Stimulated activated CD4-positive, alpha-beta T cell treated with anti-CD3 and anti-CD28 coated beads, Interleukin-4, amount 100 ng/mL, for 4 hours (primary cell): ENCODE data around the gene GMIP.

Experiments
- DNase-seq, 2 experiments: peaks; one replicate each; pipeline ENCODE4 v3.0.0-alpha.2; 2020

GMIP gene

DNA sequence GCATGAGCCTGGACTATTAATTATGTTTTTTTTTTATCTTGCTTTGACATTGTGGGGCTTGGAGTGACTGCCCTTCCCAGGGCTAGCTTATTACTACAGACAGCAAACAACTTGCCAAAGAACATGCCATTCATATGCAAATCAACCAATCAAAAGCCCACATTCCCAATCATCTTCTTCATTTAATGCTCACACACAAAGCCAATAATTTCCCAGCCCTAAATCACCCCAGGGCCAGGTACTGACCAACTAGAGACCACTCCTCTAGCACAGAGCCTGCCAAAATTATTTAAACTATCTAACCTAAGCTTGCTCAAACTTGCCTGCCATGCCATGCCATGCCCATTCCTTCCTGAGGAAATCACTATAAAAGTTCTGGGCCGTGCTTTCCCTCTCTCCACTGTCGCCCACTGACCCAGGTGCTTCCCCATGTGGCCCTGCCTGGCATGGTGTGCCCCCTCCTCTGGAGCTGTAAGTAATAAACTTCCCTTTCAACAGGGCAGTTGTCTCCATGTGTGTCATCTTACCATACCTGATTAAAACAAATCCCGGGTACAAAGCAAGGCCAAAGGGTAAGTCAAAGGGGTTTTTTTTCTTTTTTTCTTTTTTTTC lies 40.6 kb downstream of the GMIP start:
- no peak for DNase-seq

DNA sequence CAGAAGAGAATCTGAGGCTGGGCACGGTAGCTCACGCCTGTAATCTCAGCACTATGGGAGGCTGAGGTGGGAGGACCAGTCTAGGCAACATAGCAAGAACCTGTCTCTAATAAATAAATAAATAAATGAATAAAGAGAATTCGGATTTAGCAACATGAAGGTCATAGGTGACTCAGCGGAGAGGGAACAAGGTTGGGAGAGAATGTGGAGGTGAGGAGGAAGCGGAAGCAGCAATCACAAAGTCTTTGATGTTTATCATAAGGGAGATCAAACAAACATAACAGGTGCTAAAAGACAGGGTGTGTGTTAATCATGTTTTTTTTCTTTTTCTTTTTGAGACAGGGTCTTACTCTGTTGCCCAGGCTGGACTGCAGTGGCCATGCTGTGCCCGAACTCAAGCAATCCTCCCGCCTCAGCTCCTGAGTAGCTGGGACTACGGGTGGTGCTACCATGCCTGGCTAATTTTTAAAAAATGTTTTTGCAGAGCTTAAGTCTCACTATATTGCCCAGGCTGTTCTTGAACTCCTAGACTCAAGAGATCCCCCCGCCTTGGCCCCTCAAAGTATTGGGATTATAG lies 41.2 kb downstream of the GMIP start:
- peak in 1 of 2 experiments; percentile 59 for DNase-seq

DNA sequence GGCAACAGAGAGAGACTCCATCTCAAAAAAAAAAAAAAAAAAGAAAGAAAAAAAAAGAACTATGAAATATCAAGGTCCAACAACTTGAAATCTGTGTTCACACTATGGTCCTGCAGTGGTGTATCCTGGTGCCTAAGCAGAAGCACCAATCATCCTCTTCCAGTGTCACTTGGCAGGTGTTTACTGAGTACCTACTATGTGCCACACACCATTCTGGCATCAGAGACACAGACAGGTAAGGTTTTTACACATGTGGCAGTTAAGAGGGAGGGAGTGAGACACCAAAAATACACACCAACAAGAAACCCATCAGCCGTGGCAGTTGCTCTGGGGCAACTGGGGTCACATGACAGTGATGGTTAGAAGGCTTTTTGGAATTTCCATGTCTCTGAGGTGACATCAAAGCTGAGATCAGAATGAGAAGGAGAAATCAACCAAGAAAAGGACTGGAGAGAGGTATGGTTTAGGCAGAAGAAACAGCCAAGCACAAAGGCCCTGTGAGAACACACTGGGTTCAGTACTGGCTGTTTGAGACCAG lies 42.6 kb downstream of the GMIP start:
- peak in 1 of 2 experiments; percentile 18 for DNase-seq

DNA sequence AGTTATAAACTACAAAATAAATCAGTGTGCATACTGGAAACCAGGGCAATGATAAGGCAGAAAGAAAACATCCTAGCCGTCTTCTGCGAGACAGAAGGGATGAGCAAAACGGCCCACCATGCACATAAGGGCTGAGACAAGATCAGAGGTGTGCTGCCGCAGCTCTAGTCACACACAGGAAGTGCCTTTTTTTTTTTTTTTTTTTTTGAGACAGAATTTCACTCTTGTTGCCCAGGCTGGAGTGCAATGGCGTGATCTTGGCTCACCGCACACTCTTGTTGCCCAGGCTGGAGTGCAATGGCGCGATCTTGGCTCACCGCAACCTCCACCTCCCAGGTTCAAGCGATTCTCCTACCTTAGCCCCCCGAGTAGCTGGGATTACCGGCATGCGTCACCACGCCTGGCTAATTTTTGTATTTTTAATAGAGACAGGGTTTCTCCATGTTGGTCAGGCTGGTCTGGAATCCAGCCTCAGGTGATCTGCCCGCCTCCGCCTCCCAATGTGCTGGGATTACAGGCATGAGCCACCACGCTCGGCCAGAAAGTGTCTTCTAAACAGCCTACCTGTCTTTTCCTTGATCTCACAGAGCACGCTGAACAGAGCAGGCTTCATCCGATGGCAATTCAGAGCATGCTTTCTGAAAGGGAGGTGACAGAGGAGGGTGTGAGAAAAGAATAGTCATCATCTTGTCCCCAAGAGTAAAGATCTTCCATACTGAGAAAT lies 44.6 kb downstream of the GMIP start:
- DNase-seq, result peak; percentile 27 to 69

DNA sequence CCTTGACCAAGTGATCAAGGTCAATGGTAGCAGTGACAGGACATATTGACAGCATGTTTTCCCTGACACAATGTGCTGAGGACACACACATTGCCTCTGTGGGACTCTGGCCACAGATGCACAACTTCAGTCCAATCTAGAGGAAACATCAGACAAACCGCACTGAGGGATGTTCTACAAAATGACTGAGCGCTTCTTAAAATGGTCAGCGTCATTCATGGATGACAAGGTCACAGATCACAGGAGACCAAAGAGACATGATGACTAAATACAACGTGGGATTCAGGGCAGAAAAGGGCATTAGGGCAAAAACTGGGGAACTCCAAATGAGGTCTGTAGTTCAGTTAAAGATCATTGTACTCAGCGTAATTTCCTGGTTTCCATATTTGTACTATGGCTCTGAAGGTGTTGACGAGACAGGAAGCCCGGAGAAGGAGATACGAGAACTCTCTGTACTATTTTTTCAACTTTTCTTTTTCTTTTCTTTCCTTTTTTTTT lies 45.6 kb downstream of the GMIP start:
- peak in 1 of 2 experiments; percentile 62 for DNase-seq

DNA sequence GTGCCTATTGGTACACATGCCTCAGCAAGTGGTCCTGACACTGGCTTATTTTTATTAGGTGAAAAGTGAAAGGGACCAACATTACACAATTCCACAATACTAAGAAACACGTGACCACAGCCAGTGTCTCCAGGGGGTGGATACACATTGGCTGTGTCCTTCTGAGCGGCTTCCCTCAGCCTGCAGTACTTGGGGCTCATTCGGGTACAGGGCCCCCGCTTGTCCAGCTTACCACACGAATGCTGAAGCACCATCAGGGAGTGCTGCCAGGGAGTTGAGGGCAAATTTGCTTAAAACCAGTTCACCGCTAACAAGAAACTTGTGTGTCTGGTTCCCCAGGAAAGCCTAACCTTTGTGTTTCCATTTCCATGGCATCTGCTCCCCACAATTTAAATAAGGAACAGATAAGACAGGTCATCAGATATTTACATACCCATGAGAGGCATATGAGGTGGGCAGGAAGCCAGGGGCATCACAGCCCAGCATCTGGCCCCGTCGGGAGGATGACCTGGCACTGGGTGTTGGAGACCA lies 48.2 kb downstream of the GMIP start:
- DNase-seq, result no peak

DNA sequence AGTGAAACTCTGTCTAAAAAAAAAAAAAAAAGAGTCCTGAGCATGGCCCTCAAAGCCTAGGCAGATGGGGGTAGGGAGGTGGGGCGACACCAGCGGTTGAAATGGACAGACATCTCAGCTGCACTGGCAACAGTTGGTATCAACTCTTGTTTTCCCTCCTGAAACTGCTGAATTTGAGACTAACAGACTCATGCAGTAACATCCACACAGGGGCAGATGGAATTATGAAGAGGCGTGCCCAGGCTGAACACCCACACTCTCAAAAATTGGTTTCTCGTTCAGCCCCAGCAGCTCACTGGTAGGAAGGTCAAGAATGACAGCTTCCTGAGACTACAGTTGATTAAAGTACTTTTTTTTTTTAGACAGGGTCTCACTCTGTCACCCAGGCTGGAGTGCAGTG lies 49.1 kb downstream of the GMIP start:
- DNase-seq, result peak in 1 of 2 experiments; percentile 47

DNA sequence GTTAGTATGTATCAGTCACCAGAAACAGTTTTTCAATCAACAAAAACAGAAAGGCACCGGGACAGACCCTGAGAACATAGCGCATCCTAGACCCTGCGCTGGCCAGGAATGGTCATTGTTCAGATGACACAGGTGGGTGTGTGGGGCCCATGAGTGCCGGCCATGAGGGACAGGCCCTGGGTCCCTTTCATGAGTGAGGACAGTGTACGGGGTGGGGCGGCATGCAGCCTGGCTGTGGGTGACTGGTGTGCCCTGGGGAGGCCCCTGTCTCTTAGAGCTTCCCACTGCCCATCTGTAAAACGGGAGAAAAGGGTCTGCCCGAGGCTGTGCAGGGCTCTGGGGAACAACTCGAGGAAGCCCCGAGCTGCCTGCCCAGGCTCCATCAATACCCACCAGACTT lies 50.8 kb downstream of the GMIP start:
- DNase-seq, result no peak

DNA sequence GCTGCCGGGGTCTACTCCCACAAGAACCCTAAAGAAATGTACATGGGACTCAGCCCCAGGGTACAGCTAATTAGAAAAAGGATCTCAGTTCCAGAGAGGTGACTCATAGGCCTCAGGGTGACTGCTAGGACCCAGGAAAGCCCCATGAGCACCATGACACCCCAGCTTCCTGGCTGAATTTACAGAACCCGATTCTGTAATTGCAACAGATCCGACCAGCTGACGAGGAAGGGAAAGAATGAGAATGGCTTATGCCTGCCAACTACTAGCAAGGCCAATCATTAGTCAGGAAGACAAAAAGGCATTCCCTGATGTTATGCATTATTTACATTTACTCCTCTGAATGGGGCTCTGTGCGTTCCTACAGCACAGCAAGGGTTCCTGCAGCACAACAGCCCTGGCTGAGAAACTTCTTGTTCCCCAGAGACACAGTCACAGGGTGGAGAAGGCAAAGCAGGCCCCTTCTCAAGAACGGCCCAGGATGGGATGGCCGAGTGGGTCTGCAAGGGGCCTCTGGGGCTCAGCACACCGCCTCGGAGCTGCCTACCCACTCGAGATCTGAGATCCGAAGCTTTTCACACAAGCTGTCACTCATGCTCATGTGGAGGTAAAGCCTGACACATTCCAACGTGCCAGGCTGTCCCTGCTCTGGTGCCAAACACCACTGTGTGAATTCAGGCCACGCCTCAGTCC lies 52.2 kb downstream of the GMIP start:
- peak; percentile 42 to 76 for DNase-seq

DNA sequence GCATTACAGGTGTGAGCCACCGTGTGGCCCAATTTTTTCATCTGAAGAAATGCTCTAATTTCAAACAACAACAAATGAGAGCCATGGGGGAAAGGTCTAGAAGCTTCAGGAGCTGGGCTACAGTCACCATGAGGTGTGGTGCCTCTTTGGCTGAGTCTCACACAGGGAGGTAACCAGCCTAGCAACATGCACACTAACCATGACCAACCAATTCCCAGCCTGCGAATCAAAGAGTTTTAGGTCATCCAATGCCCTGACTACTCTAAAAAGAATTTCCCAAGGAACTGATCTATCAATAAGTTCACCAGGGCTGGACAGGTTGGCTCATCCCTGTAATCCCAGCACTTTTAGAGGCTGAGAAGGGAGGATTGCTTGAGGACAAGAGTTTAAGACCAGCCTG lies 54.9 kb downstream of the GMIP start:
- DNase-seq, result no peak

DNA sequence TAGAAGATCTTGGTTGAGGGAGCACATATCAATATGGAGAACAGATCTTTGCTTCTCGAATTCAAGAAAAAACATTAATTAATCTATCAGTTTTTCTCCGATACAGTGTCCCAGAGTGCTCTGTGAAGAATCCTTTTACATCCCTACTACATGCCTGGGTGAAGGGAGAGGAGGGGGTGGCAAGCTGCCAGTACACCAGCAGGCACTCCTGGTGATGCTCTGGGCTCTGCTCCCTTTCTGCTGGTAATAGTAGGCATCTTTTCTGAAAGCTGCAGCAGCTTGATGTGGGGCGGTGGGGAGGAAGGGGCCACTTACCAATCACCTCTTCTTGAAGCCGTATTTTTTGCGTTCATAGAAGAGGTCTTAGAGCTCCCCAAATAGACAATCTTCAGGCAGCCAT lies 55.7 kb downstream of the GMIP start:
- no peak for DNase-seq

DNA sequence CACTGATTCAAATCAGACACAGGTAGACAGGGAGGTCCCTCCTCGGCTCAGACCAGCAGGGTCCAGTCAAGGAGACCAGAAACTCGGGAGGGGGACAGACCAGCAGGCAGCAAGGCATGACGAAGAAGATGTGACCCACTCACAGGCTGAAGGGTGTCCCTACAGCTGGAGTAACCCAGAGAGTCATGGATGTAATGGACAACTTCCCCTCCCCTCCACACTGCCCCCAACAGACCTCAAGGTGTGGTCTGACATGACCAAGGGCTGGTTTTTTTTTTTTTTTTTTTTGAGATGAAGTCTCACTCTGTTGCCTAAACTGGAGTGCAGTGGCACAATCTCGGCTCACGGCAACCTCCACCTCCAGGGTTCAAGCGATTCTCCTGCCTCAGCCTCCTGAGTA lies 59.1 kb downstream of the GMIP start:
- DNase-seq, result no peak

DNA sequence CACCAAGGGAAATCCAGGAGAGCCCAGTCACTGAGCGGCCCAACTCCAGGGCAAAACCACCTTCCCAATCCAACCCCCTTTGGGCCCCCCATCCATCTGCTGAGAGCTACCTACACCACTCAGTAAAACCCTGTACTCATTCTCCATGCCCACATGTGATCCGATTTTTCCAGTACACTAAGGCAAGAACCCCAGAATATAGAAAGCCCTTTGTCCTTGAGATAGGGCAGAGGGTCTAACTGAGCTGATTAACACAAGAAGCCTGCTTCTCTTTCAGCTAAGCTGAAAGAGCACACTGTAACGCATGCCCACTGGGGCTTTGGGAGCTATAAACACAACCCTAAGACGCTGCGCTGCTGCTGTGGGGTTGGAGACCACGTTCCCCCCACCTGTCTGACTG lies 61.0 kb downstream of the GMIP start:
- no peak for DNase-seq

DNA sequence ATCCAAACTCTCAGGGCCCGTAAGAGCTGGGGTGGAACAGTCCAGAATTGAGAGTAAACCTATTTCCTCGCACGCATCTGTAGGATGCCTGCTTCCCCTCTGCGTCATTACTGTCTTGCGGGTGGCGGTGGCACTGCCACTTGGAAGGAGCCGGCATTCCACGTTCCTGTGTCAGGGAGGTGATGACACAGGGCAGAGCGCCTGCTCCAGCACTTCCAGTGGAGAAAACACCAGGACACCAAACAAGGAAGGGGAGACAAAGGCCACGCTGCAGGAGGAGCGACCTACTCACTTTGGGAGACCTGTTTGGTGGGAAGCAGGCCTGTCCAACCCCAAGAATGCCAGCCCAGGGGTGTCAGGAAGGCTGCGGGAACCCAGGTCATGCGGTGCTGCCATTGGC lies 62.1 kb downstream of the GMIP start:
- no peak for DNase-seq

DNA sequence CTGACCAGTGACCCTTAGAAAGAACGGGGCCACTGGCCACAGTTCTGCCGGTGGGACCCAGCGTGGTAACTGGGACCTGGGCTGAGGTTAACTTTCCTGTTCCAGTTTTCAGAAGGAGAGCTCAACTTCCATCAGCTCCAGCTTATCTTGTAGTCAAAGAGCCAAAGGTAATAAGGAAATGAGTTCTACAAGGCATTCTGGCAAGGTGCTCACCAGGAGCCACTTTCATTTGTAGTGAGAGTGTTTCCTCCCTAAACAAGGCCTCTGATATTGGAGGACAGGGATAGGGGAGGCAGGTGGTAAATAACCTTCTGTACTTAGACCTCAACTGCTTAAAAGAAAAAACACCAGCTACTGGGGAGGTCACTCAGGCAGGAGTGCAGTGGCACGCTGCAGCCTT lies 63.0 kb downstream of the GMIP start:
- no peak for DNase-seq

DNA sequence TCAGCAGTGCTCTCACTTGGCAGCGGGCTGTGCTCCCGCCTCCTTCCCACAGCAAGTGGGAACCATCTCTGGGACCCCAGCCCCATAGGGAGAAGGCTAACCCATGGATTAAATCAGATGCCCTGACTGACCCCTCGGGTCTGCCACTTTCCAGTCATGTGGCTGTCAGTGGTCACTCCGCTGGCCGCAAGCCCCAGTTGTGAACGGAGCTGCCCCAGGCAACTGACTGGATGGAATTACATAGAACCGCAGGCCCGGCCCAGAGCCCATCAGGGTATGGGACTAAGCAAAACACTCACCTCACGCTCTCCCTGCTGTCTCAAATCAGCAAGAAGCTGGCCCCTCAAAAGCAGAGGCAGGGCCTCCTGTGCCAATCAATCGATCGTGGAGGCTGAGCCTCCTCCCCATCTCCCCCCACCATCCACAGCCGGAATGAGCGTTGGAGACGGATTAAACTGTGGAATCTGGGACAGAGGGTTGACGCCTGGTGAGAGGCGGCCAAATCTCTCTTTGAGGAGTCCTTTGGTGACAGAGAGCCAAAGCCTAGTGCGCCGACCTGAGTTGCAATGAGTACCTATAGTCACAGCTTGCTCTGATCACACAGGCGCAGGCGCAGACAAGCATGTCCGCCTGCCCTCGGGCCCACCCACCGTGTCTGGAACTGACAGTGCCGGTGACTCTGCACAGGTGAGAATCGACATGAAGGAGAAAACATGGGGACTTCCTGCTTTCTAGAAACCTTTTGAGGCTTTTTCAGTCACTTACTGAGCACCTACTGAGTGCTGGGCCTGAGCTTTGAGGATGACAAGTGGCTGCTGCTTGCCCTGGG lies 63.7 kb downstream of the GMIP start:
- DNase-seq, result no peak
